ENCODE measurements around the gene RTKN.
A peak's percentile ranks its signal among the peaks of the same experiment; 100 is the strongest.
"Not testable (repeated sequence)": the region's sequence is repeated elsewhere in the genome, so short reads cannot be mapped to it uniquely, and the experiment has no call there.

The RTKN gene

GRCh38 chr2:74448771-74449170 is 7.0 kb upstream of the RTKN start:
- H3K4me3 ChIP-seq (ENCODE audit: low read length): no peak overlapping the region
- DNase-seq (ENCODE audit: low read depth): no peak
- TF ChIP-seq CTCF (conservative IDR thresholded peaks at IDR 0.05; ENCODE audit: low read depth, low read length): no peak

- DNase-seq (ENCODE audit: low read depth): no peak
- TF ChIP-seq CTCF (conservative IDR thresholded peaks at IDR 0.05; ENCODE audit: low read depth, low read length): no peak
- H3K4me3 ChIP-seq (ENCODE audit: low read length): no peak overlapping the region
Observed at GRCh38 chr2:74447230-74447999, 5.7 kb upstream of the RTKN start.

GRCh38 chr2:74444498-74445318 is 3.0 kb upstream of the RTKN start:
- H3K4me3 ChIP-seq (ENCODE audit: low read length): no peak overlapping the region
- no peak for TF ChIP-seq CTCF (conservative IDR thresholded peaks at IDR 0.05; ENCODE audit: low read depth, low read length)
- no peak for DNase-seq (ENCODE audit: low read depth)

GRCh38 chr2:74442483-74443297 is 953 bp upstream of the RTKN start:
- not testable (repeated sequence) for H3K4me3 ChIP-seq (ENCODE audit: low read length); DNase-seq (ENCODE audit: low read depth)

- peak overlapping the region; percentile 65 for H3K4me3 ChIP-seq (ENCODE audit: low read length)
- DNase-seq (ENCODE audit: low read depth): no peak
- TF ChIP-seq CTCF (conservative IDR thresholded peaks at IDR 0.05; ENCODE audit: low read depth, low read length): no peak
Observed at GRCh38 chr2:74441170-74441689, 507 bp downstream of the RTKN start.

- H3K4me3 ChIP-seq (ENCODE audit: low read length): peak overlapping the region; percentile 65
- peak; percentile 22 for TF ChIP-seq CTCF (conservative IDR thresholded peaks at IDR 0.05; ENCODE audit: low read depth, low read length)
- DNase-seq (ENCODE audit: low read depth): peak; percentile 52
Observed at GRCh38 chr2:74440378-74441169, 1.2 kb downstream of the RTKN start.
